GM19395 (cell line): ENCODE data around the gene PGM5.
"Not testable (repeated sequence)": the region's sequence is repeated elsewhere in the genome, so short reads cannot be mapped to it uniquely, and the experiment has no call there.

Experiments used
- ATAC-seq: cut with Tn5 transposase; IDR thresholded peaks from one replicate; pipeline ENCODE4 v1.9.1; 2021; ENCODE audit warnings: mild to moderate bottlenecking, moderate library complexity; ENCODE audit not compliant: unreplicated experiment

The PGM5 gene

GRCh38 chr9:68375789-68376188 is 19.4 kb downstream of the PGM5 start:
- not testable (repeated sequence) for ATAC-seq

GRCh38 chr9:68377723-68378122 is 21.3 kb downstream of the PGM5 start:
- ATAC-seq: peak; percentile 99

- not testable (repeated sequence) for ATAC-seq
Measured at GRCh38 chr9:68383894-68384293, 27.5 kb downstream of the PGM5 start.

GRCh38 chr9:68389558-68389957 is 33.1 kb downstream of the PGM5 start:
- not testable (repeated sequence) for ATAC-seq

- ATAC-seq: not testable (repeated sequence)
Measured at GRCh38 chr9:68390737-68391136, 34.3 kb downstream of the PGM5 start.

- ATAC-seq: not testable (repeated sequence)
Measured at GRCh38 chr9:68396411-68397094, 40.1 kb downstream of the PGM5 start.

- ATAC-seq: not testable (repeated sequence)
Measured at GRCh38 chr9:68397095-68397423, 40.6 kb downstream of the PGM5 start.

GRCh38 chr9:68397796-68398195 is 41.4 kb downstream of the PGM5 start:
- not testable (repeated sequence) for ATAC-seq

- not testable (repeated sequence) for ATAC-seq
Measured at GRCh38 chr9:68398324-68398723, 41.9 kb downstream of the PGM5 start.

- not testable (repeated sequence) for ATAC-seq
Measured at GRCh38 chr9:68404421-68405185, 48.2 kb downstream of the PGM5 start.

GRCh38 chr9:68411865-68412264 is 55.5 kb downstream of the PGM5 start:
- ATAC-seq: not testable (repeated sequence)

- ATAC-seq: not testable (repeated sequence)
Measured at GRCh38 chr9:68412754-68413153, 56.3 kb downstream of the PGM5 start.

GRCh38 chr9:68415065-68415464 is 58.7 kb downstream of the PGM5 start:
- not testable (repeated sequence) for ATAC-seq

GRCh38 chr9:68416936-68417564 is 60.6 kb downstream of the PGM5 start:
- no peak for ATAC-seq

- no peak for ATAC-seq
Measured at GRCh38 chr9:68417762-68418161, 61.4 kb downstream of the PGM5 start.

- ATAC-seq: no peak
Measured at GRCh38 chr9:68418259-68418845, 61.9 kb downstream of the PGM5 start.

- no peak for ATAC-seq
Measured at GRCh38 chr9:68419901-68420300, 63.5 kb downstream of the PGM5 start.

- ATAC-seq: no peak
Measured at GRCh38 chr9:68426755-68427154, 70.3 kb downstream of the PGM5 start.

GRCh38 chr9:68427216-68427977 is 71.0 kb downstream of the PGM5 start:
- no peak for ATAC-seq

GRCh38 chr9:68428481-68428880 is 72.1 kb downstream of the PGM5 start:
- no peak for ATAC-seq

GRCh38 chr9:68429631-68430030 is 73.2 kb downstream of the PGM5 start:
- no peak for ATAC-seq
